T-helper 1 cell treated with Interleukin-12 subunit alpha and Interleukin-12 subunit beta and Interleukin-4 antibody, amounts not matched to agents 30 ng/mL and 1 ng/mL, for 36 hours (primary cell): ENCODE results near the gene SLC6A16. TPM values are rescaled to one million over a fixed set of nuclear protein-coding genes. Genes with fewer than 3 reads are reported as not detected.
"Not testable (repeated sequence)": the region's sequence is repeated elsewhere in the genome, so short reads cannot be mapped to it uniquely, and the experiment has no call there.

ENCODE experiments used
- intact Hi-C: fragments of 100-400 bp; cut with micrococcal nuclease; formaldehyde crosslinking; loops from one replicate; pipeline ENCODE4 v1.15.1; 2024
- total RNA-seq: library from RNA; stranded (reverse); gene quantifications from 2 replicates; pipeline ENCODE4 v1.2.3, GENCODE V29; 2022

The SLC6A16 gene
- 5.6 and 5.8 TPM in 2 replicates for total RNA-seq

GRCh38 chr19:49324801-49325576 lies at the start of gene SLC6A16:
Gene SLC6A16 (minus strand): TSS chr19:49325191. CDS start chr19:49311347, 13,844 bp downstream.
- intact Hi-C loops = no loop called here

DNA sequence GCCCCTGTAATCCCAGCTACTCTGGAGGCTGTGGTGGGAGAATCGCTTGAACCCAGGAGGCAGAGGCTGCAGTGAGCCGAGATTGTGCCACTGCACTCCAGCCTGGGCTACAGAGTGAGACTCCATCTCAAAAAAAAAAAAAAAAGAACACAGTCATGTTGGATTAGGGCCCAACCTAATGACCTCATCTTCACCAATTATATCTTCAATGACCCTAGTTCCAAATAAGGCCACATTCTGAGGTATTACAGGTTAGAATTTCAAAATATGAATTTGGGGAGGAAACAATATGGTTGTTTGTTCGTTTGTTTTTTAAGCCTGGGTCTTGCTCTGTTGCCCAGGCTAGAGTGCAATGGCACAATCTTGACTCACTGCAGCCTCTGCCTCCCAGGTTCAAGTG lies 48.2 kb upstream of the SLC6A16 start:
- intact Hi-C loops = not testable (repeated sequence)

GRCh38 chr19:49371184-49371583 lies 46.2 kb upstream of the SLC6A16 start:
- intact Hi-C loops = no loop called here

GRCh38 chr19:49368711-49369358 lies 43.8 kb upstream of the SLC6A16 start:
- intact Hi-C loops = no loop called here

- intact Hi-C loops = no loop called here
Observed at GRCh38 chr19:49366110-49366509, 41.1 kb upstream of the SLC6A16 start.

GRCh38 chr19:49364083-49364737 lies 39.2 kb upstream of the SLC6A16 start:
- intact Hi-C loops = no loop called here

GRCh38 chr19:49363268-49364082 lies 38.5 kb upstream of the SLC6A16 start, which contains the start of gene DKKL1:
Gene DKKL1 (plus strand): TSS chr19:49363877. CDS start chr19:49363999, 122 bp downstream.
- intact Hi-C loops = loop anchor here (1.0 to 2.0 kb wide), 5 partner anchors 28 to 649 kb away; partner anchors contain the start of gene CD37

DNA sequence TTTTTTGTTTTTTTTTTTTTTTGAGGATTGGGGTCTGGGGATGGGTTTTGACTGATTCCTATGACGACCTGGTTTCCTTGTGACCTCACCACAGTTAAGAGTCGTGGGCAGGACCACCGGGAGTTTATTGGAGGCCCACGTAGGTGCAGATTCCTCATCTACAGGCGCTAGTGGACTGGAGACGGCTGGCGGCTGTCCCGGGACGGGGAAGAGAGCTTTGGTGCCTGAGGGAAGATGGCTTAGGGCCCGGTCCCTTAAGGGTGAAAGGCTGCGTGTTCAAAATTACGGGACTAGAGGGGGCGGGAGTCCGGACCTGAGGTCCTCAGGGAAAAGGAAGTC lies 37.9 kb upstream of the SLC6A16 start:
- intact Hi-C loops = loop anchor here (1.0 to 2.0 kb wide), 5 partner anchors 28 to 649 kb away; partner anchors contain the start of gene CD37

DNA sequence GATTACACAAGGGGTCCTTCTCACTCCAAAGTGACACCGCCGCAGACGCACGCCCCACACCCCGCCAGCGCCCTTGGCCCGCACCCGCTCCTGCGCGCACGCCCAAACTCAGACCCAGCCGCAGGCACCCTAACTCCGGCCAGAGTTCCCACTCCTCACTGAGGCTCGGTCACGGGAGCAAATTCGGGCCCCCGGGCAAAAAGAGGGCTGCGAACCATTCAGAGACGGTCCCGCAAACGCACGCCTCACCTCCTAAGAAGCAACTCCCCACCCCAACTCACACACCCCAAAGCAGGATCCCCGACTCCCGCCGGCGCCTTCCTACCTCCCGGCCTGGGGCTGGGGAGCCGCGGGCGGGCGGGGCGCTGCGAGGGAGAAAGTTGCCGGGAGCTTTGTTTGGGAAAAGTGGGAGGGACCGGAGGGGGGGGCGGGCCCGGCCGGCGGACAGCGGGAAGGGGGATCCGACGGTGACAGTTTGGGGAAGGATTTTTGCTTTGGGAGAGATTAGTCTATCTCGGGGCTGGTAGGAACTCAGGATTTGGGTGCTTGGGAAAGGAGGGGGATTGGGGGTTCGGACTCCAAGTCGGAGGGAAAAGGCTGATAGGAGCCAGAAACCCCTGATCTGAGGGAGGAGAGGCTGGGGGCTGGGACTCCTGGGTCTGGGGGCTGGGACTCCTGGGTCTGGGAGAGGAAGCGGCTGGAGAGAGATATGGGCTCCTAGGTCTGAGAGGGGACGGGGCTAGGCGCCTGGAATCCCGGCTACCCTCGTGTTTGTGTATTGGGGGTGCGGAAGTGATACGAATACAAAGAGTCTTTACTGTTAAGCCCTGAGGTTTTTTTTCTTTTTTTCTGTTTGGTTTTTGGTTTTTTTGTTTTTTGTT lies 37.3 kb upstream of the SLC6A16 start, which contains the start of gene TEAD2:
Gene TEAD2, minus strand, starts transcription at position 369 of the 881 bp plus-strand sequence. CDS start 2,341 bp downstream, outside the sequence.
- intact Hi-C loops = loop anchor here (2.0 kb wide), 2 partner anchors 31 to 61 kb away; no protein-coding TSS in a partner anchor

- intact Hi-C loops = loop anchor here (2.0 kb wide), 2 partner anchors 31 to 61 kb away; no protein-coding TSS in a partner anchor
Observed at GRCh38 chr19:49361438-49362047, 36.6 kb upstream of the SLC6A16 start.

DNA sequence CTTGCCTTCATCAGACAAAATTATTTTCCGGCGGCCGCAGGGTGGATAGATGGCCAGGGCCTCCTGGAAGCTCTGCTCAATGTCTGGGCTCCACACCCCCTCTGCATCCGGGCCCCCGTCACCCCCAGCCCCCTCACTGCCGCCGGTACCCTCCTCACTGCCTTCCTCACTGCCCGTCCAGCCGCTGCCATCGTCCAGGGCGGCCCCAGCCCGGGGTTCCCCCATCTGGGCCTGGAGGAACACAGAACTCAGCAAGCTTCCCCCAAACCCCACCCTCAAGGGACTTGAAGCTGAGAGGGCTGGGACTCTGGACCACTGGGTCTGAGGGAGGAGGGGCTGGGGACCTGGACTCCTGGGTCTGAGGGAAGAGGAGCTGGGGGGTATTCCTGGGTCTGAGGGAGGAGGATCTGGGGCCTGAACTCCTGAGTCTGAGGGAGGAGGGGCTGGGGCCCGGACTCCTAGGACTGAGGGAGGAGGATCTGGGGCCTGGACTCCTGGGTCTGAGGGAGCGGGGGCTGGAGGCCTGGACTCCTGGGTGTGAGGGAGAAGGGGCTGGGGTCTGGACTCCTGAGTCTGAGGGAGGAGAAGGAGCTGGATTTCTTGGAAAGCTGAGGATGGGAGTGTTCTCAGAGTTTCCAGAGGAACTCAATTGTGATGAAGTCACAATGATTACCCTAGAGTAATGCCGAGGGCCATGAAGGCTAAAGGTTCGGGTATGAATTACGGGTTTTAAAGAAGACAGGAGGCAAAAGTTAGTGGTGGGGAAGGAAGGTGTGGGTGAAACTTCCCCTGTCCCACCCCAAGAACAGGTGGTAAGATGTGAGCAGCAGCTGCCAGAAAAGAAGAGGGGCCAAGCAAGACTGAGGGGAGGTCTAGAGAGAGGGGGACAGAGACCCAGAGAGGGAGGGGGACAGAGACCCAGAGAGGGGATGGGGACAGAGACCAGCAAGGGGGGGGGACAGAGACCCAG lies 35.1 kb upstream of the SLC6A16 start:
- intact Hi-C loops = no loop called here

DNA sequence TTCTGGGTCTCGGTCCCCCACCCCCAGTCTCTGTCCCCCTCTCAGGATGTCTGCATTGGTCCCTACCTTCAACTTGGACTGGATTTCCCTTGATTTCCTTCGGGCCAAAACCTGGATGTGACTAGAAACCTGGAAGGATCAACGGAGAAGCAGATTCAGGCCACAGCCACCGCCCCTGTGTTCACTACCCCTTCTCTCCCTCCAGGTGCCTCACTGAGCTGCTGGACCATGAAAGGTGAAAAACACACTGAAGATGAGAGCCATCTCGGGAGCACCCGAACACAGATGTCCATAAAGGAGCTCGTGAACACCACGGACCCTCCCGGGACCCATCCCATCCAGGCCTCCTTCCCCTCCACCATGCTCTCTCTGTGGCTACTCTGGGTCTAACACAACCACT lies 32.2 kb upstream of the SLC6A16 start:
- intact Hi-C loops = no loop called here

GRCh38 chr19:49356382-49356781 lies 31.4 kb upstream of the SLC6A16 start:
- intact Hi-C loops = no loop called here

- intact Hi-C loops = no loop called here
Observed at GRCh38 chr19:49355909-49356353, 30.9 kb upstream of the SLC6A16 start.

DNA sequence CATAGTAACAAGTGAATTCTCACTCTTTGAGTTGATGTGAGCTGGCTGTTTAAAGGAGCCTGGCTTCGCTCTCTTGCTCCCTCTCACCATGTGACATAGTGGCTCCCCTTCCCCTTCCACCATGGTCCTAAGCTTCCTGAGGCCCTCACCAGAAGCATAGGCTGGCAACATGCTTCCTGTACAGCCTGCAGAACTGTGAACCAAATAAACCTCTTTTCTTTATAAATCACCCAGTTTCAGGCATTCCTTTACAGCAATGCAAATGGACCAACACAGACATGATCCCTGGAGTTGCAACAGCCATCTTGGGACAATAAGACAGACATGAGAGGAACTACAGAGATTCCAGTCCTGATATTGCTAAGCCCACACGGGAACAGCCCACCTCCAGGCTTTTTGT lies 24.6 kb upstream of the SLC6A16 start:
- intact Hi-C loops = no loop called here

GRCh38 chr19:49348305-49349189 lies 23.6 kb upstream of the SLC6A16 start:
- intact Hi-C loops = no loop called here

DNA sequence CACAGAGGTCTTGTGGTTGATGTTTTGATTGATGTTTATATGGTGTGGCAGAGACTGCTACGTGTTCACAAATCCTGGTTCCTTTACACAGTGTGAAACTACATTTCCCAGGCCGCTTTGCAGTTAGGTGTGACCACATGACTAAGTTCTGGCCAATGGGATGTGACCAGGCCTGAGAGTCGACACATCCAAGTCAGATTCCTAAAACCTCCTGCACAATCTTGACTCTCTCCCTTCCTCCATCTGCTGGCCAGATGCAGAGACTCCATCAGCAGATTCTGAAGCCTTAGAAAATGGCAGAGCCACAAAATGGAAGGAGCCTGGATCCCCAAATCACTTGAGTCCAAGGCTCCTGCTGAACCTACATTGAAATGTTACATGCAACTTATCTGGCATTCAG lies 22.8 kb upstream of the SLC6A16 start:
- intact Hi-C loops = no loop called here
